CD4-positive, alpha-beta T cell treated with Interferon alpha-2 for 1 hour (primary cell): ENCODE results near the gene AATK.

ENCODE experiments used
- DNase-seq, 2 donors: peaks; one replicate each; pipeline ENCODE4 v3.0.0-alpha.2; 2020 to 2022

AATK gene

DNA sequence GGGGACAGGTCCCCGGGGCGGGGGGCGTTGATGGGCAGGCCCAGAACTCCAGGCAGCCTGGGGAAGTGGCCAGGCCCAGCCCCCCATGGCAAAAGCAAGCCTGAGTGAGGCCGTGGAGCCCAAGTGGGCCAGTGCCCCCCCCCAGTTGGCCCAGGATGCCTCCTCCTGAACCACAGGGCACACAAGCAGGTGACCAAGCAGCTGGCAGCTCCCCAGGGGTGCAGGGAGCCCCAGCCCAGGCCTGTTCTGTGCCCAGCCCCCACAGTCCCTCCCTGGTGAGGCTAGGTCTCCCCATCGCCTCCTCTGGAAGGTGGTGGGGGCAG is 38.9 kb downstream of the AATK start:
- no peak for DNase-seq

DNA sequence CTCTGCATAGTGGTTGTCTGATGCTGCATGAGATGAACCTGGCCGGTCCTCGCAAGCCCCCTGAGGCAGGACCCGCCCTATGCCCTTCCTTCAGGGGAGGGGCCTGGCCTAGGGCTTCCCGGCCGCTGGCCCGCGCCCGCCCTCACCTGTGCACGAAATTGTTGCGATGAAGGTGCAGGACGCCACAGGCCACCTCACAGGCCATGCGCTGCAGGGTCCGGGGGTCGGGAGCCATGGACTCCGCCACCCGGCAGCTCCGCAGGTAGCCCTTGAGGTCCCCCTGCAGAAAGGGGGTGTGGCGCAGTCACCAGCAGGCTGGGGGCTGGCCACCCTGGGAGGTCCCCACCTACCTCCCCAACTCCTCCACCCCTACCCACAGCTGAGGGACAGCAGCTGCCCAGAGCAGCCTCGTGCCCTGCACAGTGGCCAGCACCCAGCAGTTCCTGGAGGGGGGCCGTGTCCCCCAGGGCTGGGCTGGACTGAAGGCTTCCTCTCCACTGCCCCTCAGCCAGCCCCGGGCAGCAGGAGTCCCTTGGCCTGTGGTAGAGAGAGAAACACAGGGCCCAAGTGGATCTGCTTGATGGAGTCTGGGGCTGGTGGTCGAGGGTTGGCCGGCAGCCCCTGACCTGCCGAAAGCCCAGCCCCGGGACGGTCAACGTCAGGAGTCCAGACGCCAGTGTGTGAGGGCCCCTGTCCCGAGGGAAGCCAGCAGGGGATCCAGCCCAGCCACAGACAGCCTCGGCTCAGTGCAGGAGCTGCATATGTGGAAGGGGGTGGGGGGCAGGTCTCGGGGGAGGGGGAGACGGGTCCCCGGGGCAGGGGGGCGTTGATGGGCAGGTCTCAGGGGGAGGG is 39.5 kb downstream of the AATK start:
- no peak for DNase-seq

DNA sequence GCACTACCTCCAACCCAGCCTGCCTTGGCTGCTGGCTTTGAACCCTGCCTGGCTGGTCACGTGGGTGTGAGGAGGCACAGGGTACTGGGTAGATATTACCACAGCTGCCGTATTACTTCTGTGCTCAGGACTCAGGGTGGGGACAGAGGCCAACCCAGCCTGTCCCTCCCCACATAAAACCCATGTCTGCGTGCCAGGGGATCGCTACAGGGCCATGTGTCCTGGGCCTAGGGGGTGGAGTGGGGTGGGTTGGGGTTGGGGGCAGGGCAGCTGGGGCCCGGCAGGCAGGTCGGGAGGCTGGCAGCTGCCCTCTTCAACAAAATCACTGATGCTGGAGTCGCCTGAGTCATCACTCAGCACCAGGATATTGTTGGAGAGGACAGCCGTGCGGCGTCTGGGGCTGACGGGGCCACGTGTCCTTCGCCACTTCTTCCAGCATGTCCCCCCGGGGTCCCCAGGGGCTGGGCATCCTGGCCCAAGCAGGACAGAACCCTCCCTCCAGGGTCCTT is 40.4 kb downstream of the AATK start:
- DNase-seq = no peak

DNA sequence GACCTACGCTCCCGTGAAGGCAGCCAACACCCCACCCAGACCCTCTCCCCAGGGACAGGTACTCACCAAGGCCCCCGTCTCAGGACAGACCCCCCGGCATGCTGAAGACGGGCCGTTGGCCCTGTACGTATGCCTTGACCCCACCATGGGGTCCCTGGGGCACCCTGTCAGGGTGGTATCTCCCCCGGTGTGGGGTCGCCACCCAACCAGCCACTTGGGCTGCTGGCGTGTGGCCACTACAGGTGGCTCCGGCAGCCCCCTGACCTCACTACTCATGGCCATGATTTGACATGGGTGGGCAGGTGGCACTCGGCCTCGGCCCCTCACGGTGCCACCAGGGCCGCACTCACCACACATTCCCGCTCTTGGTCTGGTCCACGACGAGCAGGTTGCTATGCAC is 41.6 kb downstream of the AATK start:
- DNase-seq = no peak

DNA sequence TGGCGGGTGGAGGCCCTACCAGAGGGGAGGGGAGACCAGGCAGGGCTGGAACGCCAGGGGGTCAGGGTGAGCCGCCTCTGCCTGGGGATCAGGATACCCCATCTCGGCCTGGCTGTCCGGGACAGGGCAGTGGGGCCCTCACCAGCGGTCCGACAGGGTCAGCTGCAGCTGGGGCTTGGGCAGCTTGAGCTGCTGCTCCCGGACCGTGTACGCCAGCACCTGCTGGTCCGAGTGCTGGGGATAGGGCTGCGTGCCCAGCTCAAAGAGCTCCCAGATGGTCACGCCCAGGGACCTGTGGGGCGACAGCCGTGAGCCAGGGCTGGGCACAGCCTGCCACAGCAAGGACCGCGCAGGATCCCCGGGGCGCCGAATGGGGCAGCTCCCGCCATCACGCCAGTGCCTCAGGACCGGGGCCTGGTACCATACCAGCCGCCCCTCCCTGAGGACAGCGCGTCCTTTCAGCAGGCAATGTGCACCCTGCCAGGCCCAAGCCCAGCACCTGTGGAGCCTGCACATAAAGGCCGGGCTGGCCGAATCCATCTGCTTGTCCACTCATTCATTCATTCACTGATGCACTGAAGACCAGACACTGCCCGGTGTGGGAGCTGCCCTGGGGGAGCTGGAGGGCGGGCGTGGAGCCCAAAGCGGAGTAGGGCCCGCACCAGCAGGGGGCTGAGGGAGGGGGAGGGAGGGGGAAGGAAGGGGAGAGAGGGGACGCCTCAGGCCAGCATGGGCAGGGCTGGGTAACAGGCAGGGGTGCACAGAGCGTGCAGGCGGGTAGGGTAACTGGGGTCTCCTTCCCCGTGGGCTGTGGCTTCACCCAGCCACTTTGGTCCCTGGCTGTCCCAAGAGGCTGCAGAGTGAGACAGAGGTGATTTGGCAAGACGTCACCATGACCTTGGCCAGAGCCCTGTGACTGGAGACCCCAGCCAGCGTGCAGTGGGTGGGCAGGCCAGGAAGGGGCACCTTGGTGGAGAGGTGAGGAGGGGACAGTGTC is 42.7 kb downstream of the AATK start:
- DNase-seq = no peak

DNA sequence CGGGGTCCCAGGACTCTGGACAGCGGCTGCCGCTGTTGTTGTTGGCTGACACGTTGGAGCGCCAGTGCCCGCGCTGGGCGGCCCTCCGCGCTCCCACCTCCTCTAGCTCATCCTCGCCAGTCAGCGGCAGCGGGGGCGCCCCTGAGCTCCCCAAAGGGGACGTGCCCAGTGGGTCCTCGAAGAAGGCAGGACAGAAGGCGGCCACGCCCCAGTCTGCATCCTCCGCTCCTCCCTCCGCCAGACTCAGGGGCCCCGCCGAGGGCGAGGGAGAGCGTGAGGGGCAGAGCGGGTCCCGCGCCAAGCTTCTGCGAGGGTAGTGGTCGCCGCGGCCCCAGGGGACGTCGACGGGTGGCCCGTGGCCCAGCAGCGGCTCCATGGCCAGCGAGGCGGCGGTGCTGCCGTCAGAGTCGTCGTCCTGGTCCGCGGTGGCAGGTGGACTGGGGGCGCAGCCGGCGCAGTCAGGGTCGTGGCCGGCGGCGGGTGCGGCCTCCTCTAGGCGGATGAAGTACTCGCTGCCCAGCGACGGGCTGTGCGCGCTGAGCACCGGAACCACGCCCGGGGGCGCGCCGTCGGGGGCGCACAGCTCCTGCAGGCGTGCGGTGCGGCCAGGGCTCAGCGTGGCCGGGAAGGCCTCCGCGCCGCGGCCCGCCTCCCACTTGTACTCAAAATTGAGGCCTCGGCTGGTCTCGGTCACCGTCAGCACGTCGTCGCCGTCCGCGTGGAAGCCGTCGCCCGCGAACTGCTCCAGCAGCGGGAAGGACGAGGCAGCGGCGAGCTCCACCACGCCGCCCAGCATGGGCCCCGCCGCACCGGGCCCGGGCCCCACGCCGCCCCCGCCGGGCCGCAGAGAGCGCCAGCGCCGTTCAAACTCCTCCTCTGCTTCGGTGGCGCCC is 43.9 kb downstream of the AATK start:
- DNase-seq = no peak

DNA sequence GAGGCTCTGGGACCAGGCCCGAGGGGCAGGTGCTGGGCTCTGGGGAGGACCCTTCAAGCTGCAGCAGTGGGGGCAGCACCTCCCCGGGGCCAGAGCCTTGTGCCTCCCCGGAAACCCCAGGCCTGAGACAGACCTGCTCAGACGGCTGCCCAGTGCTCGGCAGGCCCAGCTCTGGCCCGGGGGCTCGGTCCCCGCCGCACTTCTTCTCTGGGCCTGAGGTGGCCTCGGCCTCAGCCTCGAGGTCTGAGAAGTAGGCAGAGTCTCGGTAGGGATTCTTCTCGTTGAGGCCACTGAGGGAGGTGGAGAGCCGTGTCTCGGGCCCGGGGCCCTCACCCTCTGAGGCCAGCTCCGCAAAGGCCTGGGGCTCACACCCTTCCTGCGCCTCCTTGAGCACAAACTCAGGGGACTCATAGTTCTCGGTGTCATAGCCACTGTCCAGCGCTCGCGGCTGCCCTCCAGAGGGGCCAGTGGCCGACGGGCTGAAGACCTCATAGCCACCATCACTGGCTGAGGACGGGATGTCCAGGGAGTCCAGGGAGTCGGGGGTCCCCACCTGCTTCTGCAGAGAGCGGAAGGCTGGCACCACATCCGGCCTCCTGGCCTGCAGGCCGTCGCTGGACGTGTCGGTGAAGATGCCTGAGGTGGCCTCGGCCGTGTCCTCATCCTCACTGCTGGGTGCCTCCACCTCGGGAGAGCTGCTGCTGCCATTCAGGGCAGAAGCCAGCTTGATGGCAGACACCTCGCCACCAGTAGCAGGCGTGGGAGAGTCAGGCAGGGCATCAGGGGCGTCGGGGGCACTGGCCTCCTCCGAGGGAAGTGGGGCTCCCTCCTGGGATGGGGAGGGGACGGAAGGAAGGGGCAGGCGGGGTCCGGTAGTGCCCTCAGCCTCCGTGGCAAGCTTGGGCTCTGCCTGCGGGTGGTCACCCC is 45.1 kb downstream of the AATK start:
- DNase-seq = peak in 1 of 2 donors; percentile 2

DNA sequence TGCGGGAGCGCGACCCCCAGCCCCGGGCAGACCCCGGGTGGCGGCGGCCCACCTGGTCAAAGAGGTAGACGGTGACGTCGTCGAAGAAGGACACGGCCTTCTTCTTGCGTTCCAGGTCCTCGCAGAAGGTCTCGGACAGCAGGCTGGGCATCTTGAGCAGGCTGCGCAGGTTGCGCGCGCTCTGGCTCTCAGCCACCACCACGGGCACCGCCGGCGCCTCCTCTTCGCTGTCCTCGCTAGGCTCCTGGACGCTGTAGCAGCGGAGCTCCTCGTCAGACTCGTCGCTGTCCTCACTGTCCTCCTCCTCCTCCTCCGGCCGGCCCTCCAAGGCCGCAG is 45.9 kb downstream of the AATK start:
- DNase-seq = no peak

DNA sequence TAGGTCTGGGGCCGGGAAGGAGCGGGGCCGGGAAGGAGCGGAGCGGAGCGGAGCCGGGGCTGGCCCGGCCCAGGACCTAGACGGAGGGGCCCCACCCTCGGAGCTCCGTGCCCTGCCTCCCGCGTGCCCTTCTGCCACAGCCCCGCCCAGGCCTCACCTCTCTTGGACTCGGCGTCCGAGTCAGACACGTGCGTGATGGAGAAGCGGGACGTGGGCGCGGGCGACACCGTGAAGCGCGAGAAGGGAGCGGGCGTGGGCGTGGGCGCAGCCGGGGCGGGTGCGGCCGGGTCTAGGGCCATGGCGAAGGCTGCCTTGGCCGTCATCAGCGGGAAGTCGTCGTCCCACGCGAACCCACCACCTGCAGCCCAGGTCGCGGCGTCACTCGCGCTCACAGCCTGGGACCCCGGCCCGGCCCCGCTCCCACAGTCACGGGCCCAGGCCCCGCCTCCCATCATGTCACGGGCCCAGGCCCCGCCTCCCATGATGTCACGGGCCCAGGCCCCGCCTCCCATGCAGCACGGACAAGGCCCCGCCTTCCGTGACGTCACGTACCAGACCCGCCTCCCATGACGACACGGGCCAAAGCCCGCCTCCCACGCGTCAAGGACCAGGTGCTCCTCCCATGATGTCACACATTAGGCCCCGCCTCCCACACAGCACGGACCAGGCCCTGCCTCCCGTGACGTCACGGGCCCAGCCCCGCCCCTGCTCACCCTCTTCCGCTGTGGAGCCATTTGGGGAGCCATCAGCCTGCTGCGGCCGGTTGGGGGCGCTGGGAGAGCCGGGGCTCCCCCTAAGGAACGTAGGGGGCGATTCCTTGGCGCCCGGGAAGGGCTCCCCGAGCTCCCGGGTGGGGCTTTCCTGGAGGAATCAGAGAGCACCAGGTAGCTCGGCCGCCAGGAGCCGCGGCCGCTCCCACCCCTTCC is 46.5 kb downstream of the AATK start:
- peak; percentile 90 to 91 for DNase-seq

DNA sequence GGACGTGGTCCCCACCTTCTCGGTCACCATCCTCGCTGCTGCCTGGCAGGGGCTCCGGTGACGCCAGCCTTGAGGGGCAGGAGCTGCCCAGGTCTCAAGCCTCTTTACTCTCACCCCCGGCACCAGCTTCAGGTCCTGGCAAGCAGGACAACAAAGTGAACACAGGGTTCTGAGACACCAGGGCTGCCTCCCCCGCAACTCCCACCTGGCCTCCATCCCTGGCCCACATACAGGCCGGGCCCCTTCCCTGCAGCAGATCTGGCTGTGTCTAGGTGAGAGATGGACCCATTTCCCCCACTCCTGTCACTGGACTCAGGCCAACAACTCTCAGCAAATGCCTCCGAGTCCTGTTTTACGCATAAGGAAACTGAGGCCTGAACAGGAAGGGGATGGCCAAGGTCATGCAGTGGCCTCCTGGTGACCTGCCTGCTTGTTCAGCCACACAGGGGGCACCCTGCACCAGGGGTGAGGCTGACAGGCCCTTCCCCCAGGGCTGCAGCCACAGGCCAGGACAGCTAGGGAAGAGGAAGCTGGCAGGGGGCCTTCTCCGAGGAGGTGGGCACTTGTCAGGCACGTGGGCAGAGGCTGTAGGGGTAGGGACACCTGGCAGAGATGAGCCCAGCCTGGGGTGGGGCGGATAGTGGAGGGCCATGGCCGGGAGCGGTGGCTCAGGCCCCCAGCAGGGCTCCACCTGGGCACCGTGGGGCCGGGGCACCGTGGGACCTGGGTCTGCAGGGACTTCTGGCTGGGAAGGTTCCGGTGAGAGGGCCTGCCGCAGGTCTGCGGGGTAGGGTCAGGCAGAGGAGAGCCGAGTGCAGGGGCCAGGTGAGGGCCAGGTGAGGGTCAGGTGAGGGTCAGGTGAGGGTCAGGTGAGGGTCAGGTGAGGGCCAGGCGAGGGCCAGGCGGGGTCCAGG is 47.5 kb downstream of the AATK start:
- no peak for DNase-seq

DNA sequence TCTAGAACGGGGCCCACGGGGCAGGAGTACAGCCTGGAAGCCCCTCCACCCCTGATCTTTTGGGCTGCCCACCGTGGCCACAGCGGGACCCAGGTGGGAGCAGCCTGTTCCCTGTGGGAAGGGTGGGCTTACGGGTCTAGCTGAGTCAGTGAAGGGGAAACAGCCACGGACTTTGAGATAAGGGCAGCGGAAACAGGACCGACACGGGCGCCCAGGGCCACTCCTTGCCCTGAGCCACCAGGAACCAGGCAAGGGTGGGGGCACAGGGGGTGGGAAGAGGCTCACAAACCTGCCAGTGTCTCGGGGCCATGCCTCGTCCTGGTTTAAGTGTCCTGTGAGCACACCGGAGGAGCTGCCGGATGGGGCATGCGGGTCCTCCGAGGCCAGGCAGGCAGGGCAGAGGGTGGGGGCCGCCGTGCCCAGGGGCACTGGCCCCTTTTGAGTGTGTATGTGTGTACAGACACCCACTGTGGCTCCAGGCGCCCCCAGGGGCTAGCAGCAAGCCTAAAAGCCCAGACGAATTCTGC is 48.3 kb downstream of the AATK start:
- no peak for DNase-seq

DNA sequence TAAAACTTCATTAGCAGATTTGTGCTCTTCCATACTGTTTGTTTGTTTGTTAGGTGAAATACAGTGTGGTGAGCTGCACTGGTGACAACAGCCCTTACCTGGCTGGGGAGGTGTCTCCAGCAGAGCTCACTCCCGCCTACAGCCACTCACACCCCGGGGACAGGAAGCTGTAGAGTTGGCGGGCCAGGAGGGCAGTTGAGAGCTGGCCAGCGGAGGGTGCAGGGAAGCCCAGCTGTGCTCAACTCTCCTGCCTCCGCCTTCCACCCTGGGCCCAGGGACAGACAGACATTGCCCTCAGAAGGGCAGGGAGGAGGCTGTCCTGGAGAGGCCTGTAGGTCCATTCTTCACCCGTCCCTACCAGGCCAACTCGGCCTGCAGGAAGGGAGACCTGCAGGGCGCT is 49.3 kb downstream of the AATK start:
- DNase-seq = no peak

DNA sequence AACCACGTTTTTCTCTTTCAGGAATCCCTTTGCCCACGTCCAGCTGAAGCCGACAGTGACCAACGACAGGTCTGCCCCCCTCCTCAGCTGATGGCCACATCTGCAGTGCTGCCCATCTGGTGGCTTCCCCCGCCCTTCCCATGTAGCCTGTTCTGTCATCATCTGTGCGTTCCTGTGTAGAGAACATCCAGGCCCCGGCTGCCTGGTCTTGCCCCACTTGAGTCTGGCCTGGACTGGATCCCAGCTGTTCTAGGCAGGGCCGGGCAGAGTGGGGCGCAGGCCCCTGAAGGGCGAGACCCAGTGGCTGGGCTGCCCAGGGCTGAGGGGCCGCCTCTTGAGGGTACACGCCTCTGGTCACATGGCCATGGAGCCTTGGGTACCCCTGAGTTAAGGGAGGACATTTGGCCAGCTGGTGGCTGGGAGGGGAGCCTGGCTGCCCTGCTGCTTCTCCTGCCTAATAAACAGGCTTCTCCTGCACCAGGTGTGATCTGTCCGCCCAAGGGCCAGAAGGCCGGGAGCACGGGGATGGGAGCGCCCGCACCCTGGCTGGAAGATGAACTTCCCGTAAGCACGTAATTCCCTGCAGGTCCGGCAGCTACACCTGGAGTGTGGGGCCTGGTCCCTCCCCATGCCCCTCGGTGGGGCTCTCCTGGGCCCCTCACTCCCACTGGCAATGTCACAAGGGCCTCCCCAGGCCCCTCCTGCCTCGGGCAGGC is 50.1 kb downstream of the AATK start:
- no peak for DNase-seq

DNA sequence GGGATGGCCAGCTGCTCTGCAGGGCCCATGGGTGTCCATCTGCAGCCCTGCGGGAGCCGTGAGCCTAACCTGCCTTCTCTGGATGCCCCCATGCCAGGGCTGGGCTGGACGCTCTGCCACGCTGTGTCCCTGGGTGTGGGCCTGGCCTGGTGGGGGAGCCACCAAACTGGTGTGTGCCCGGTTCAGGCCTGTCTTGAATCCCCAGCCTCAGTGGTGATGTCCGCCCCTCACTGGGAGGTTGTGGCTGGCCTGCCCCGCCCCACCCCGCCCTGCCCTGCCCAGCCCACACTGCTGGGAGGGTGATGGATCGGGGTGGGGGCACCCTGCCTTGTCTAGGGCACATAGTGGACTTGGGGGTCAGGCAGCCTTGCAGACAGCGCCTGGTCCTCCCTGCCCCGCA is 50.8 kb downstream of the AATK start:
- DNase-seq = no peak

DNA sequence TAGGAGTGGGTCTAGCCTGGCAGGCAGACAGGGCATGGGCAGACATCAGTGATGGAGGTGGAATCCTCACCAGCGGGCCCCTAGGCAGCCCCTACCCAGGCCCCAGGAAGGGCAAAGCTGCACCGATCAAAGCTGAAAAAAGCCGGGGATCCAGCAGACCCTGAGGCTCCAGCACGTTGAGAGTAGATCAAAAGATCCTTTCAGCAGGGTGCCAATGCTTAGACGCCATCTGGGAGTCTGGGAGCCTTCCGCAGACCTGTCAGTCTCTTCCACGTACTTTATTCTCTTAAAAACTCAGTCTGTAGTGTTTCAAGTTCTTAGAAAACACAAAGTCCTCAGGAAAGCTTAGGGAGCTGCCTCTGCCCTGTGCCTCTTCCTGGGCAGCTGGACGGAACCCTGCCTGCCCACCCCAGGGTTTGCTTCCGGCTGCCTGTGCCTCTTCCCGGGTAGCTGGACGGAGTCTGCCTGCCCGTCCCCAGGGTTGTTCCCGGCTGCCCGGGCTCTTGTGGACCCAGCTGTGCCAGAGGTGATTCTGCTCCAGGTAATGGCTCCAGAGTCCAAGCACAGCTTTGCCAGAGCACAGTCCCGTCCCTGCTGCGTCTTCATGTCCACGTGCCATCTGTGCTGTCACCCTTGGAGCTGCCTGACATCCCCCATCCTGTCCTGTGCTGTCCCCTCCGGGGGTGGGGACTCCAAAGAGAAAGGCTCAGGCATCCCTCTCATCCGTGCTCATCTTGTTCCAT is 51.5 kb downstream of the AATK start:
- no peak for DNase-seq

DNA sequence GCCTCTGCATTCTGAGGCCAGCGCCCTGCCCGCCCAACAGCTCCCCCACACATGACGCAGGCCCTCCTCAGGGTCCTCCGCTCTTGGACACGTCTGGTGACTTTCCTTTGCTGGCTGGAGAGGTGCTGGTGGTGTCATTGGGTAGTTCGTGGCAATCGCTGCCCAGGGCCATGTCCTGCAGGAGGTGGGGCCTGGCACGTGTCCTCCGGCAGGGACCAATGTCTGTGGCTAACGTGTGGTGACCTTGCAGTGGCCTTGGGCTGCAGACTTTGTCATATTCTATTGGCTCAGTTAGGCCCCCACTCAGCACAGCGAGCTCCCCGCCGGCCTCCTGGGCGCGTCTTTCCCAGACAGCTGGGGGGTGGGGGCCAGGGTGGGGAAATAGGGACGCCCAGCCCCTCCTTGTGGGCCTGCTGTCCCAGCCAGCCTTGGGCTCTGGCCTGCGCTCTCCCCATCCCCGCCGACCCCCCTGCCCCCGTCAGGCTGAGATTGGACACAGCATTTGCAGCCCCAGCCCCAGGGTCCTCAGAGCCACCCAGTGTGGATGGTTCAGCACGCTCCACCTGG is 52.8 kb downstream of the AATK start:
- DNase-seq = no peak

DNA sequence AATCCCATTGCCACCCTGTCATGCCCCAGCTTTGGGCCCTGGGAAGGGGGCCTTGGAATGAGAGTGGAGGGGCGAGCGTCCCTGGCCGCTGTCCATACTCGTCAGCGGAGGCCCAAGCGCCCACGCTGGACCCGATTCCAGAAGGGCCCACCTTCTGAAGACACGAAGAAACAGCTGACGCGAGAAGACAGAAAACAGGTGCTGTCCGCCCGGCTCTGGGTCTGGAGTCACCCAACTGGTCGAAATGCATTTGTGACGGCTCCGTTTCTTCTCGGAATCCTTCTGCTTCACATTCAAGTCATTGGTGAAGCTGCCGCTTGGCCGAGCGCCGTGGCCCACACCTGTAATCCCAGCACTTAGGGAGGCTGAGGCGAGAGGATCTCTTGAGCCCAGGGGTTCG is 53.6 kb downstream of the AATK start:
- DNase-seq = no peak
